ENCODE data around the gene CSNK1E.
A peak's percentile ranks its signal among the peaks of the same experiment; 100 is the strongest.

The CSNK1E gene

GRCh38 chr22:38300197-38300945 lies 16.9 kb downstream of the CSNK1E start:
- no peak overlapping the region for H3K4me3 ChIP-seq
- no peak for DNase-seq (ENCODE audit: low spot score)
- H3K27ac ChIP-seq: no peak overlapping the region
- no peak for TF ChIP-seq CTCF (IDR thresholded peaks at IDR 0.05)

GRCh38 chr22:38299770-38300102 lies 17.5 kb downstream of the CSNK1E start:
- Histone ChIP-seq H3K4me3 (no peak overlapping the region), H3K27ac (no peak overlapping the region)
- no peak for DNase-seq (ENCODE audit: low spot score)
- TF ChIP-seq CTCF (IDR thresholded peaks at IDR 0.05): no peak

GRCh38 chr22:38298312-38299005 lies 18.8 kb downstream of the CSNK1E start:
- H3K27ac ChIP-seq: peak overlapping the region in 1 of 2 donors; percentile 29
- no peak for DNase-seq (ENCODE audit: low spot score)
- H3K4me3 ChIP-seq: no peak overlapping the region
- no peak for TF ChIP-seq CTCF (IDR thresholded peaks at IDR 0.05)

GRCh38 chr22:38296372-38296771 lies 20.9 kb downstream of the CSNK1E start:
- Histone ChIP-seq H3K27ac (peak overlapping the region in 1 of 2 donors; percentile 21), H3K4me3 (no peak overlapping the region)
- TF ChIP-seq CTCF (IDR thresholded peaks at IDR 0.05): no peak
- no peak for DNase-seq (ENCODE audit: low spot score)

- TF ChIP-seq CTCF (IDR thresholded peaks at IDR 0.05): no peak
- H3K27ac ChIP-seq: peak overlapping the region in 1 of 2 donors; percentile 84
- H3K4me3 ChIP-seq: no peak overlapping the region
- no peak for DNase-seq (ENCODE audit: low spot score)
These were observed 21.4 kb downstream of the CSNK1E start for GRCh38 chr22:38295863-38296262.

GRCh38 chr22:38295339-38295738 lies 21.9 kb downstream of the CSNK1E start:
- peak overlapping the region in 1 of 2 donors; percentile 84 for H3K27ac ChIP-seq
- no peak overlapping the region for H3K4me3 ChIP-seq

More at GRCh38 chr22:38295339-38295738, 21.9 kb downstream of the CSNK1E start:
- DNase-seq (ENCODE audit: low spot score): no peak
- TF ChIP-seq CTCF (IDR thresholded peaks at IDR 0.05): no peak
